ENCODE data around the gene MPLKIP.

Gene MPLKIP

GRCh38 chr7:40101201-40101600 is 33.2 kb downstream of the MPLKIP start:
- no peaks in the 10 kb centered on the region for H3K9me2 ChIP-seq (replicated peaks; ENCODE audit: low read depth, low read length)
- H3K9me3 ChIP-seq (ENCODE audit: insufficient read depth, low read depth, low read length), result no peaks in the 10 kb centered on the region
- H2AFZ ChIP-seq (ENCODE audit: low read length), result no peak overlapping the region
- no peaks in the 10 kb centered on the region for H4K20me1 ChIP-seq (ENCODE audit: insufficient read depth, low read length, poor library complexity, severe bottlenecking)
- H3K36me3 ChIP-seq (ENCODE audit: insufficient read depth, low read length), result peaks cover 3% of the 10 kb centered on the region; the same call in 1 of the 2 replicates
- no peaks in the 10 kb centered on the region for H3K79me2 ChIP-seq (ENCODE audit: insufficient read depth, low read length)
- H3K4me2 ChIP-seq (ENCODE audit: low read depth, low read length, poor library complexity, severe bottlenecking), result no peak overlapping the region
- TF ChIP-seq, protein P1, sequence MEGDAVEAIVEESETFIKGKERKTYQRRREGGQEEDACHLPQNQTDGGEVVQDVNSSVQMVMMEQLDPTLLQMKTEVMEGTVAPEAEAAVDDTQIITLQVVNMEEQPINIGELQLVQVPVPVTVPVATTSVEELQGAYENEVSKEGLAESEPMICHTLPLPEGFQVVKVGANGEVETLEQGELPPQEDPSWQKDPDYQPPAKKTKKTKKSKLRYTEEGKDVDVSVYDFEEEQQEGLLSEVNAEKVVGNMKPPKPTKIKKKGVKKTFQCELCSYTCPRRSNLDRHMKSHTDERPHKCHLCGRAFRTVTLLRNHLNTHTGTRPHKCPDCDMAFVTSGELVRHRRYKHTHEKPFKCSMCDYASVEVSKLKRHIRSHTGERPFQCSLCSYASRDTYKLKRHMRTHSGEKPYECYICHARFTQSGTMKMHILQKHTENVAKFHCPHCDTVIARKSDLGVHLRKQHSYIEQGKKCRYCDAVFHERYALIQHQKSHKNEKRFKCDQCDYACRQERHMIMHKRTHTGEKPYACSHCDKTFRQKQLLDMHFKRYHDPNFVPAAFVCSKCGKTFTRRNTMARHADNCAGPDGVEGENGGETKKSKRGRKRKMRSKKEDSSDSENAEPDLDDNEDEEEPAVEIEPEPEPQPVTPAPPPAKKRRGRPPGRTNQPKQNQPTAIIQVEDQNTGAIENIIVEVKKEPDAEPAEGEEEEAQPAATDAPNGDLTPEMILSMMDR (conservative IDR thresholded peaks at IDR 0.05; ENCODE audit: low read length), result no peak
- no peak for TF ChIP-seq EZH2phosphoT487 (IDR thresholded peaks at IDR 0.05; ENCODE audit: borderline replicate concordance)
- H3F3A ChIP-seq (ENCODE audit: low read depth), result no peaks in the 10 kb centered on the region
- no peak overlapping the region for H3K9ac ChIP-seq (ENCODE audit: low read depth, low read length, poor library complexity, severe bottlenecking)
- H3K4me3 ChIP-seq (ENCODE audit: low read length, poor library complexity, severe bottlenecking), result no peak overlapping the region
- H3K27me3 ChIP-seq (ENCODE audit: insufficient read depth, low read length, poor library complexity, severe bottlenecking), result no peaks in the 10 kb centered on the region
- no peaks in the 10 kb centered on the region for H3K4me1 ChIP-seq (ENCODE audit: insufficient read depth, low read length, poor library complexity, severe bottlenecking)

GRCh38 chr7:40099837-40100236 is 34.6 kb downstream of the MPLKIP start:
- TF ChIP-seq, protein P1 (conservative IDR thresholded peaks at IDR 0.05; ENCODE audit: low read length), result no peak
- no peak for TF ChIP-seq EZH2phosphoT487 (IDR thresholded peaks at IDR 0.05; ENCODE audit: borderline replicate concordance)
- Histone ChIP-seq H3K79me2 (ENCODE audit: insufficient read depth, low read length) (no peaks in the 10 kb centered on the region), H3K9ac (ENCODE audit: low read depth, low read length, poor library complexity, severe bottlenecking) (no peak overlapping the region), H3K9me3 (ENCODE audit: insufficient read depth, low read depth, low read length) (no peaks in the 10 kb centered on the region), H3K4me3 (ENCODE audit: low read length, poor library complexity, severe bottlenecking) (no peak overlapping the region), H2AFZ (ENCODE audit: low read length) (no peak overlapping the region), H4K20me1 (ENCODE audit: insufficient read depth, low read length, poor library complexity, severe bottlenecking) (no peaks in the 10 kb centered on the region), H3K9me2 (replicated peaks; ENCODE audit: low read depth, low read length) (no peaks in the 10 kb centered on the region), H3K4me2 (ENCODE audit: low read depth, low read length, poor library complexity, severe bottlenecking) (no peak overlapping the region), H3K36me3 (ENCODE audit: insufficient read depth, low read length) (peaks cover 17% of the 10 kb centered on the region; the same call in 1 of the 2 replicates), H3F3A (ENCODE audit: low read depth) (no peaks in the 10 kb centered on the region), H3K27me3 (ENCODE audit: insufficient read depth, low read length, poor library complexity, severe bottlenecking) (no peaks in the 10 kb centered on the region), H3K4me1 (ENCODE audit: insufficient read depth, low read length, poor library complexity, severe bottlenecking) (no peaks in the 10 kb centered on the region)

GRCh38 chr7:40098810-40099209 is 35.6 kb downstream of the MPLKIP start:
- H3K79me2 ChIP-seq (ENCODE audit: insufficient read depth, low read length), result no peaks in the 10 kb centered on the region
- H3K9me2 ChIP-seq (replicated peaks; ENCODE audit: low read depth, low read length), result no peaks in the 10 kb centered on the region
- no peak overlapping the region for H2AFZ ChIP-seq (ENCODE audit: low read length)
- no peaks in the 10 kb centered on the region for H3F3A ChIP-seq (ENCODE audit: low read depth)
- no peaks in the 10 kb centered on the region for H3K27me3 ChIP-seq (ENCODE audit: insufficient read depth, low read length, poor library complexity, severe bottlenecking)
- H3K9ac ChIP-seq (ENCODE audit: low read depth, low read length, poor library complexity, severe bottlenecking), result no peak overlapping the region
- no peaks in the 10 kb centered on the region for H4K20me1 ChIP-seq (ENCODE audit: insufficient read depth, low read length, poor library complexity, severe bottlenecking)
- TF ChIP-seq, protein P1 (conservative IDR thresholded peaks at IDR 0.05; ENCODE audit: low read length), result no peak
- TF ChIP-seq EZH2phosphoT487 (IDR thresholded peaks at IDR 0.05; ENCODE audit: borderline replicate concordance), result no peak
- H3K9me3 ChIP-seq (ENCODE audit: insufficient read depth, low read depth, low read length), result no peaks in the 10 kb centered on the region
- no peak overlapping the region for H3K4me2 ChIP-seq (ENCODE audit: low read depth, low read length, poor library complexity, severe bottlenecking)
- no peaks in the 10 kb centered on the region for H3K4me1 ChIP-seq (ENCODE audit: insufficient read depth, low read length, poor library complexity, severe bottlenecking)
- H3K4me3 ChIP-seq (ENCODE audit: low read length, poor library complexity, severe bottlenecking), result no peak overlapping the region
- H3K36me3 ChIP-seq (ENCODE audit: insufficient read depth, low read length), result peaks cover 27% of the 10 kb centered on the region; the same call in 1 of the 2 replicates
